ENCODE measurements around the gene ZNF77.
"Not testable (repeated sequence)": the region's sequence is repeated elsewhere in the genome, so short reads cannot be mapped to it uniquely, and the experiment has no call there.

ZNF77 gene

DNA sequence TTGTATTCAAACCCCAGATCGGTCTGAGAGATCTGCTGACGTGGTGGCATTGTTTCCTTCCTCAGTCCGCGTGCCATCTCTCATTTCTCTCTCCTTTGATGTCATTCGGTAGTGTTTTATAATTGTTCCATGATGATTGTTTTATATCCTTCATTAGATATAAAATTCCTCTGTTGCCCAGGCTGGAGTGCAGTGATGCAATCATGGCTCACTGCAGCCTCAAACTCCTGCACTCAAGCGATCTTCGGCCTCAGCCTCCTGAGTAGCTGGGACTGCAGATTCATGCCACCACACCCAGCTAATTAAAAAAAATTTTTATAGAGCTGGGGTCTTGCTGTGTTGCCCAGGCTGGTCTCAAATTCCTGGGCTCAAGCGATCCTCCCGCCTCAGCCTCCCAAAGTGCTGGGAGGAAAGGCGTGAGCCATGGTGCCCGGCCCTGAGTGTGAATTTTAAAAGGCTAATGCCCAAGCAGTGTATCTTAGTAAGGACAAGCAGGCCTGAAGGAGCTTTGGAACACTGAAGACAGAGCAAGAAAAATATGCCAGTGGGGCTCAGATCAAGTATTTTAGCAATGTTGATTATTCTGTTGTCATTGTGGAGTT lies 38.8 kb downstream of the ZNF77 start:
- Histone ChIP-seq H3K36me3 (ENCODE audit: control insufficient read depth in 2 of 2, insufficient read depth in 1 of 2, low read length in 2 of 2) (no peaks in the 10 kb centered on the region; a peak in 1 of 3 replicates), H3K4me1 (ENCODE audit: control insufficient read depth, insufficient read depth, low read length) (no peaks in the 10 kb centered on the region), H3K4me3 (ENCODE audit: low read depth, low read length) (no peak overlapping the region), H3K27ac (ENCODE audit: extremely low read depth, low read depth, low read length) (no peak overlapping the region), H3K9me3 (ENCODE audit: control insufficient read depth, insufficient read depth, low read depth, low read length) (no peaks in the 10 kb centered on the region)
- ChIA-PET CTCF (no interaction called here), POLR2A (no interaction called here)
- TF ChIP-seq ZNF121 (tag by site-specific recombination; IDR thresholded peaks at IDR 0.05): peak; percentile 84
- TF ChIP-seq KLF16 (tag by site-specific recombination; IDR thresholded peaks at IDR 0.05): no peak

DNA sequence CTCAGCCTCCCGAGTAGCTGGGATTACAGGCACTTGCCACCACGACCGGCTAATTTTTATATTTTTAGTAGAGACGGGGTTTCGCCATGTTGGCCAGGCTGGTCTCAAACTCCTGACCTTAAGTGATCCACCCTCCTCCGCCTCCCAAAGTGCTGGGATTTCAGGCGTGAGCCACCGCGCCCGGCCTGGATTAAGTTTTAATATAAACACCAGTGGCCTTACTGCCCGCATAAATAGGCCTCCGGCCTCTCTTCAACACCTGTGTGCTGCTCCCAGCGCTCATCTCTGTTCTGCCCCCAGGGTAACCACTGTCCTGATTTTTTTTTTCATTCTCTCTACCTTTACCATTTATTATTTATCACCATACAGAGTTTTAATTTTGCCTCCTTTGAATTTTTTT lies 41.4 kb downstream of the ZNF77 start:
- H3K27ac ChIP-seq (ENCODE audit: extremely low read depth, low read depth, low read length); H3K4me3 ChIP-seq (ENCODE audit: low read depth, low read length); H3K4me1 ChIP-seq (ENCODE audit: control insufficient read depth, insufficient read depth, low read length); H3K9me3 ChIP-seq (ENCODE audit: control insufficient read depth, insufficient read depth, low read depth, low read length); H3K36me3 ChIP-seq (ENCODE audit: control insufficient read depth in 2 of 2, insufficient read depth in 1 of 2, low read length in 2 of 2): not testable (repeated sequence)
- CTCF ChIA-PET: interaction anchor here (0.6 kb wide), 1 partner anchor 207 kb away, joined by 3 read pairs; no protein-coding TSS in a partner anchor
- POLR2A ChIA-PET: interaction anchor here (1.5 kb wide), 1 partner anchor 47 kb away, joined by 4 read pairs; no protein-coding TSS in a partner anchor

DNA sequence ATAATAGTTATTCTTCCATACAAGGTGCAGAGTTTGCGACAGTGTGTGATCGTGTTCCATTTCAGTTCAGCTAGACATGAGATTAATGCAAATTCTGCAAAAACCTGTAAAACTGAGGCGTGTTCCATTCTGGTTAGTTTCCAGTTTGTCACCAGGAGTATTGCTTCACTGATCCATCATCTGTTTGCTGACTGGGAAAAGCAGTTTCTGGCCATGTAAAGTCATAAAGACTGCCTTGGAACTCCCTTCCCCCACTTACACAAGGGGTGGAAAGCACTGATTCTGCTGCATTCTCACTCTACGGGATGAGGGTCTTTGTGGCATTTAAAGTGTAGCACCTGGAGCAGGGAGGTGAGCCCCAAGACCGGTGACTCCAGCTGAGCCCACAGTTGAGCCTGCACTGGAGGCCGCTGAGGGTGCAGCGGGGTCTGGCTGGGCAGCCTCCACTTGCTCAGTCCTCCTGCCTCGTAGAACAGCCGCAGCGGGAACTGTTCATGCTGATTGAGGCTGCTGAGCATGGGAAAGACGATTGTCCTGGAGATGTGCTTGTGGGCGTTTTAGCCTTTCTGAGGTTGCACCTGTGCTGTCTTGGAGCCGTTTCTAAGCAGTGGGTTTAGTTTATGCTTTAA lies 42.1 kb downstream of the ZNF77 start:
- POLR2A ChIA-PET: interaction anchor here (1.5 kb wide), 1 partner anchor 48 kb away, joined by 4 read pairs; no protein-coding TSS in a partner anchor
- CTCF ChIA-PET: interaction anchor here (0.7 kb wide), 1 partner anchor 15 kb away, joined by 3 read pairs; no protein-coding TSS in a partner anchor
- no peaks in the 10 kb centered on the region for H3K4me1 ChIP-seq (ENCODE audit: control insufficient read depth, insufficient read depth, low read length)
- no peak overlapping the region for H3K27ac ChIP-seq (ENCODE audit: extremely low read depth, low read depth, low read length)
- H3K9me3 ChIP-seq (ENCODE audit: control insufficient read depth, insufficient read depth, low read depth, low read length): no peaks in the 10 kb centered on the region
- H3K36me3 ChIP-seq (ENCODE audit: control insufficient read depth in 2 of 2, insufficient read depth in 1 of 2, low read length in 2 of 2): no peaks in the 10 kb centered on the region
- H3K4me3 ChIP-seq (ENCODE audit: low read depth, low read length): no peak overlapping the region
- TF ChIP-seq ZNF791 (tag by site-specific recombination; IDR thresholded peaks at IDR 0.05) (no peak), SP7 (tag by site-specific recombination; IDR thresholded peaks at IDR 0.05) (no peak), ZNF324 (tag by site-specific recombination; IDR thresholded peaks at IDR 0.05) (no peak), ZNF624 (tag by site-specific recombination; IDR thresholded peaks at IDR 0.05) (no peak), WT1 (tag by site-specific recombination; IDR thresholded peaks at IDR 0.05) (no peak), ZIC2 (tag by site-specific recombination; IDR thresholded peaks at IDR 0.05) (no peak), ZNF560 (tag by site-specific recombination; IDR thresholded peaks at IDR 0.05; ENCODE audit: borderline replicate concordance) (no peak), ZFP37 (tag by site-specific recombination; IDR thresholded peaks at IDR 0.05) (no peak), ZFP69B (tag by site-specific recombination; IDR thresholded peaks at IDR 0.05) (no peak), ZNF473 (tag by site-specific recombination; IDR thresholded peaks at IDR 0.05) (no peak), ZNF391 (tag by site-specific recombination; IDR thresholded peaks at IDR 0.05; ENCODE audit: borderline replicate concordance, low read depth) (no peak), ZBTB17 (tag by site-specific recombination; IDR thresholded peaks at IDR 0.05) (no peak)
- TF ChIP-seq, protein P1, sequence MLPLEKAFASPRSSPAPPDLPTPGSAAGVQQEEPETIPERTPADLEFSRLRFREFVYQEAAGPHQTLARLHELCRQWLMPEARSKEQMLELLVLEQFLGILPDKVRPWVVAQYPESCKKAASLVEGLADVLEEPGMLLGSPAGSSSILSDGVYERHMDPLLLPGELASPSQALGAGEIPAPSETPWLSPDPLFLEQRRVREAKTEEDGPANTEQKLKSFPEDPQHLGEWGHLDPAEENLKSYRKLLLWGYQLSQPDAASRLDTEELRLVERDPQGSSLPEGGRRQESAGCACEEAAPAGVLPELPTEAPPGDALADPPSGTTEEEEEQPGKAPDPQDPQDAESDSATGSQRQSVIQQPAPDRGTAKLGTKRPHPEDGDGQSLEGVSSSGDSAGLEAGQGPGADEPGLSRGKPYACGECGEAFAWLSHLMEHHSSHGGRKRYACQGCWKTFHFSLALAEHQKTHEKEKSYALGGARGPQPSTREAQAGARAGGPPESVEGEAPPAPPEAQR (tag by site-specific recombination; IDR thresholded peaks at IDR 0.05): no peak

Data from HEK293 (cell line).